Measurements from ENCODE around the gene NEO1. TPM values are rescaled to one million over a fixed set of nuclear protein-coding genes. Genes with fewer than 3 reads are reported as not detected.

NEO1 gene
- 100 to 1,000 TPM in 3 of 4 donors, 10 to 100 TPM in 1; 74.0 to 117 (median 107) TPM for total RNA-seq

GRCh38 chr15:73051807-73052652 lies at the start of gene NEO1:
Gene NEO1, plus strand, starts transcription at chr15:73052463. Its CDS starts 213 bp downstream, at chr15:73052676.
- peak within 1 kb of the TSS; percentile 96 for H3K4me3 ChIP-seq
- H3K36me3 ChIP-seq: no peaks in the 10 kb centered on the region
- WGBS: under 1% methylated on average over 20 of the region's 108 CpGs
- TF ChIP-seq POLR2A (IDR thresholded peaks at IDR 0.05): no peak
- TF ChIP-seq, protein P1, sequence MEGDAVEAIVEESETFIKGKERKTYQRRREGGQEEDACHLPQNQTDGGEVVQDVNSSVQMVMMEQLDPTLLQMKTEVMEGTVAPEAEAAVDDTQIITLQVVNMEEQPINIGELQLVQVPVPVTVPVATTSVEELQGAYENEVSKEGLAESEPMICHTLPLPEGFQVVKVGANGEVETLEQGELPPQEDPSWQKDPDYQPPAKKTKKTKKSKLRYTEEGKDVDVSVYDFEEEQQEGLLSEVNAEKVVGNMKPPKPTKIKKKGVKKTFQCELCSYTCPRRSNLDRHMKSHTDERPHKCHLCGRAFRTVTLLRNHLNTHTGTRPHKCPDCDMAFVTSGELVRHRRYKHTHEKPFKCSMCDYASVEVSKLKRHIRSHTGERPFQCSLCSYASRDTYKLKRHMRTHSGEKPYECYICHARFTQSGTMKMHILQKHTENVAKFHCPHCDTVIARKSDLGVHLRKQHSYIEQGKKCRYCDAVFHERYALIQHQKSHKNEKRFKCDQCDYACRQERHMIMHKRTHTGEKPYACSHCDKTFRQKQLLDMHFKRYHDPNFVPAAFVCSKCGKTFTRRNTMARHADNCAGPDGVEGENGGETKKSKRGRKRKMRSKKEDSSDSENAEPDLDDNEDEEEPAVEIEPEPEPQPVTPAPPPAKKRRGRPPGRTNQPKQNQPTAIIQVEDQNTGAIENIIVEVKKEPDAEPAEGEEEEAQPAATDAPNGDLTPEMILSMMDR (IDR thresholded peaks at IDR 0.05): no peak
- peak in 1 of 3 donors; percentile 46 for TF ChIP-seq POLR2AphosphoS5 (IDR thresholded peaks at IDR 0.05)
- no peak for TF ChIP-seq EP300 (IDR thresholded peaks at IDR 0.05)
- H3K4me1 ChIP-seq: peaks cover 26% of the 10 kb centered on the region
- H3K9me3 ChIP-seq: no peaks in the 10 kb centered on the region
- H3K27me3 ChIP-seq: peaks cover 4% of the 10 kb centered on the region
- DNase-seq (ENCODE audit: low spot score in 2 of 2): peak; percentile 85 to 88
- H3K27ac ChIP-seq: peak within 1 kb of the TSS; percentile 94

DNA sequence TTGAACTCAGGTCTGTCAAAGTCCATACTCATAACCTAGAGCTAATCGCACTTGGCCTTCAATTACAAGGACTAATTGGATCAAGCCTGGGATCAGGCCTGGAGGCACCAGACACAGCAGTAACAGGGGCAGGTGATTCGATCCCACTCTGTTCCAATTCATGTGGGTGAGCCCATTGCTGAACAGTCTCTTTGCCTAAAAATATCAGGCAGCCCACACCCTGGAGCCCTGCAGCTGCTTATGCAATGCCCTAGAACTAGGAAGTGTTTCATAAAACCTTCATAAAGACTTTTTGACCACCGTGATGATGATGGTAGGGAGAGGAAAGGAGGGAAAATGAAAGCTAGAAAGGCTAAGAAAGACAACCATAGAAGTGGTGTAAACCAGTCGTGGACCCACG lies 47.8 kb upstream of the NEO1 start:
- Histone ChIP-seq H3K27ac (no peak overlapping the region), H3K9me3 (no peaks in the 10 kb centered on the region), H3K4me3 (no peak overlapping the region), H3K27me3 (no peaks in the 10 kb centered on the region), H3K36me3 (no peaks in the 10 kb centered on the region), H3K4me1 (peaks cover 22% of the 10 kb centered on the region)
- TF ChIP-seq EP300 (IDR thresholded peaks at IDR 0.05) (no peak), POLR2A (IDR thresholded peaks at IDR 0.05) (no peak), POLR2AphosphoS5 (IDR thresholded peaks at IDR 0.05) (no peak)
- TF ChIP-seq, protein P1 (IDR thresholded peaks at IDR 0.05): no peak
- 87% methylated on average over 5 of the region's 5 CpGs for WGBS
- DNase-seq (ENCODE audit: low spot score in 2 of 2): no peak

- H3K27me3 ChIP-seq: no peaks in the 10 kb centered on the region
- 75% methylated on average over 2 of the region's 2 CpGs for WGBS
- peaks cover 22% of the 10 kb centered on the region for H3K4me1 ChIP-seq
- H3K27ac ChIP-seq: no peak overlapping the region
- no peak for DNase-seq (ENCODE audit: low spot score in 2 of 2)
- H3K9me3 ChIP-seq: no peaks in the 10 kb centered on the region
- TF ChIP-seq POLR2AphosphoS5 (IDR thresholded peaks at IDR 0.05): no peak
- TF ChIP-seq POLR2A (IDR thresholded peaks at IDR 0.05): no peak
- TF ChIP-seq EP300 (IDR thresholded peaks at IDR 0.05): no peak
- TF ChIP-seq, protein P1 (IDR thresholded peaks at IDR 0.05): no peak
- H3K36me3 ChIP-seq: no peaks in the 10 kb centered on the region
- no peak overlapping the region for H3K4me3 ChIP-seq
These were observed 47.2 kb upstream of the NEO1 start for GRCh38 chr15:73005032-73005431.

- no peaks in the 10 kb centered on the region for H3K36me3 ChIP-seq
- H3K4me3 ChIP-seq: no peak overlapping the region
- H3K27me3 ChIP-seq: no peaks in the 10 kb centered on the region
- WGBS: 68% methylated on average over 2 of the region's 2 CpGs
- H3K27ac ChIP-seq: no peak overlapping the region
- TF ChIP-seq EP300 (IDR thresholded peaks at IDR 0.05) (no peak), POLR2A (IDR thresholded peaks at IDR 0.05) (no peak)
- no peaks in the 10 kb centered on the region for H3K9me3 ChIP-seq
- no peak for DNase-seq (ENCODE audit: low spot score in 2 of 2)
- H3K4me1 ChIP-seq: peaks cover 22% of the 10 kb centered on the region
These were observed 46.8 kb upstream of the NEO1 start for GRCh38 chr15:73005446-73005845.

DNA sequence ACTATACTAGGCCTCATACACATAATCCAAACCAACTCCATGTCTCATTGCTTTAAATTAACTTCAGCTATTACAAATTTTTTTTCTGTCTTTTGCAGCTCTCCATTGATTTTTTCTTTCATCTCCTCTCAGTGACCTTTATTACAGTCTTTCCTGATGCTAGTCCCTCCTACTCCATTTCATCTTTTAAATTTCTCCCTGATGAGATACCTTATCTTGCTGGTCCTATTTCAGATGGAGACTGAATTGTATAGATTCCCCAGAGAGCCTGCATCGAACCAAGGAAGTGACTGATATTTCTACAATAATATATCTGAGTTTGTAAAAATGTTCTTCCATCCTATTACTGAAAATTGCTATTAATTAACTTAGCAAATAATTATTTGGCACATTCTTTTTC lies 45.7 kb upstream of the NEO1 start:
- Histone ChIP-seq H3K36me3 (no peaks in the 10 kb centered on the region), H3K4me3 (no peak overlapping the region), H3K4me1 (peaks cover 18% of the 10 kb centered on the region), H3K27ac (no peak overlapping the region), H3K27me3 (no peaks in the 10 kb centered on the region), H3K9me3 (no peaks in the 10 kb centered on the region)
- 83% methylated on average over 1 of the region's 1 CpG for WGBS
- no peak for TF ChIP-seq POLR2A (IDR thresholded peaks at IDR 0.05)
- TF ChIP-seq POLR2AphosphoS5 (IDR thresholded peaks at IDR 0.05): no peak
- TF ChIP-seq EP300 (IDR thresholded peaks at IDR 0.05): no peak
- TF ChIP-seq, protein P1 (IDR thresholded peaks at IDR 0.05): no peak
- no peak for DNase-seq (ENCODE audit: low spot score in 2 of 2)
